Liver (tissue), 9 donors: ENCODE results near the gene P2RX5. TPM values are rescaled to one million over a fixed set of nuclear protein-coding genes. Genes with fewer than 3 reads are reported as not detected.

Experiments used
- DNase-seq: peaks from one replicate; pipeline ENCODE4 v3.0.0-alpha.2; 2017; ENCODE audit warnings: low spot score
- H3K27ac ChIP-seq, 2 donors: one replicate each; pipeline ENCODE4 v1.7.0; 2013; ENCODE audit warnings: inconsistent platforms in 2 of 2, low read length in 2 of 2, control low read depth in 1 of 2, low read depth in 1 of 2, mild to moderate bottlenecking in 1 of 2
- H3K27me3 ChIP-seq, 4 donors: one replicate each; pipeline versions ENCODE4 v1.6.1 to v1.7.0; 2013; ENCODE audit warnings: low read length in 3 of 4, inconsistent platforms in 1 of 4, mild to moderate bottlenecking in 1 of 4, moderate library complexity in 1 of 4; ENCODE audit not compliant: control insufficient read depth in 4 of 4, insufficient read depth in 4 of 4
- H3K36me3 ChIP-seq, 4 donors: one replicate each; pipeline versions ENCODE4 v1.6.1 to v1.7.0; 2013; ENCODE audit warnings: low read length in 3 of 4, mild to moderate bottlenecking in 3 of 4, low read depth in 1 of 4, moderate library complexity in 1 of 4; ENCODE audit not compliant: control insufficient read depth in 4 of 4, insufficient read depth in 3 of 4
- H3K4me1 ChIP-seq, 4 donors: one replicate each; pipeline versions ENCODE4 v1.6.1 to v1.7.0; 2013; ENCODE audit warnings: low read length in 3 of 4, mild to moderate bottlenecking in 3 of 4, moderate library complexity in 1 of 4; ENCODE audit not compliant: control insufficient read depth in 4 of 4, insufficient read depth in 4 of 4
- H3K4me3 ChIP-seq, 3 donors: one replicate each; pipeline versions ENCODE4 v1.6.1 to v1.7.0; 2013; ENCODE audit warnings: low read length in 3 of 3, control low read depth in 1 of 3, low read depth in 1 of 3, mild to moderate bottlenecking in 1 of 3
- H3K9ac ChIP-seq, 2 donors: one replicate each; pipeline ENCODE4 v1.7.0; 2013; ENCODE audit warnings: low read length in 2 of 2, mild to moderate bottlenecking in 2 of 2, moderate library complexity in 2 of 2, control low read depth in 1 of 2, low read depth in 1 of 2
- H3K9me3 ChIP-seq, 4 donors: one replicate each; pipeline versions ENCODE4 v1.6.1 to v1.7.0; 2013; ENCODE audit warnings: low read length in 3 of 4; ENCODE audit not compliant: control insufficient read depth in 4 of 4
- CTCF ChIP-seq: fragments of 150-350 bp; IDR thresholded peaks from 2 replicates; pipeline ENCODE4 v1.5.1; 2017; ENCODE audit warnings: improper control_type of control experiment, low read depth, low read length; ENCODE audit not compliant: missing input control
- EGR1 ChIP-seq, 2 donors: IDR thresholded peaks; 2 replicates each; pipeline ENCODE4 v1.6.1; 2016 to 2018; ENCODE audit warnings: antibody characterized with exemption in 2 of 2, low read depth in 2 of 2
- FOXA1 ChIP-seq: IDR thresholded peaks from 2 replicates; pipeline ENCODE4 v1.6.1; 2016; ENCODE audit warnings: antibody characterized with exemption
- FOXA2 ChIP-seq: IDR thresholded peaks from 2 replicates; pipeline ENCODE4 v1.6.1; 2016; ENCODE audit warnings: antibody characterized with exemption
- GABPA ChIP-seq, 2 donors: IDR thresholded peaks in 1 of 2; conservative IDR thresholded peaks in 1 of 2; 2 replicates each; pipeline ENCODE4 v1.6.1; 2016; ENCODE audit warnings: antibody characterized with exemption in 2 of 2, mild to moderate bottlenecking in 1 of 2, moderate library complexity in 1 of 2
- HNF4A ChIP-seq, 2 donors: conservative IDR thresholded peaks; 2 replicates each; pipeline ENCODE4 v1.6.1; 2016; ENCODE audit warnings: antibody characterized with exemption in 2 of 2, mild to moderate bottlenecking in 2 of 2
- HNF4G ChIP-seq: IDR thresholded peaks from 2 replicates; pipeline ENCODE4 v1.6.1; 2016; ENCODE audit warnings: antibody characterized with exemption
- MAX ChIP-seq: IDR thresholded peaks from 2 replicates; pipeline ENCODE4 v1.6.1; 2016; ENCODE audit warnings: antibody characterized with exemption
- NR2F2 ChIP-seq: IDR thresholded peaks from 2 replicates; pipeline ENCODE4 v1.6.1; 2016; ENCODE audit warnings: antibody characterized with exemption
- RAD21 ChIP-seq, 2 donors: IDR thresholded peaks; 2 replicates each; pipeline ENCODE4 v1.6.1; 2016; ENCODE audit warnings: antibody characterized with exemption in 2 of 2, mild to moderate bottlenecking in 2 of 2
- RXRA ChIP-seq, 2 donors: IDR thresholded peaks; 2 replicates each; pipeline ENCODE4 v1.6.1; 2017 to 2018; ENCODE audit warnings: antibody characterized with exemption in 2 of 2, mild to moderate bottlenecking in 1 of 2
- SP1 ChIP-seq: IDR thresholded peaks from 2 replicates; pipeline ENCODE4 v1.6.1; 2018; ENCODE audit warnings: antibody characterized with exemption, mild to moderate bottlenecking
- TAF1 ChIP-seq: conservative IDR thresholded peaks from 2 replicates; pipeline ENCODE4 v1.6.1; 2016; ENCODE audit warnings: antibody characterized with exemption, mild to moderate bottlenecking
- ZBTB33 ChIP-seq: IDR thresholded peaks from 2 replicates; pipeline ENCODE4 v1.6.1; 2016; ENCODE audit warnings: antibody characterized with exemption
- WGBS: extraction: QIAGEN DNeasy Blood & Tissue Kit; methylation state at CpG from one replicate; pipeline ENCODE4 v1.1.7; 2013; 5-methylcytosine and 5-hydroxymethylcytosine counted together
- polyA plus RNA-seq, 2 donors: library from polyadenylated mRNA; stranded (reverse) in 1 of 2; unstranded in 1 of 2; fragments of 200-250 nt in 1 of 2; fragments of >200 nt in 1 of 2; fragmentation: Nextera tagmentation in 1 of 2; extraction: Ambion mirVana in 1 of 2; gene quantifications; one replicate each; pipeline versions ENCODE4 v1.2.1 to v1.2.3, GENCODE V29; 2013 to 2015
- total RNA-seq, 2 donors: library from RNA; depleted of rRNA; stranded (reverse); fragments of >200 nt; gene quantifications; one replicate each; pipeline ENCODE4 v1.2.3, GENCODE V29; 2014
- TF ChIP-seq, protein P1 (sequence below): IDR thresholded peaks from 2 replicates; pipeline ENCODE4 v1.6.1; 2016; ENCODE audit warnings: antibody characterized with exemption
- TF ChIP-seq, protein P2 (sequence below): IDR thresholded peaks from 2 replicates; pipeline ENCODE4 v1.6.1; 2016; ENCODE audit warnings: antibody characterized with exemption, mild to moderate bottlenecking
- donor health status: healthy.
- donor health status: healthy.
- donor health status: healthy.
- donor health status: healthy.
- donor health status: healthy.

Gene P2RX5
- total and polyA plus RNA-seq, 4 donors, result 0.31 to 1.8 (median 1.1) TPM

DNA sequence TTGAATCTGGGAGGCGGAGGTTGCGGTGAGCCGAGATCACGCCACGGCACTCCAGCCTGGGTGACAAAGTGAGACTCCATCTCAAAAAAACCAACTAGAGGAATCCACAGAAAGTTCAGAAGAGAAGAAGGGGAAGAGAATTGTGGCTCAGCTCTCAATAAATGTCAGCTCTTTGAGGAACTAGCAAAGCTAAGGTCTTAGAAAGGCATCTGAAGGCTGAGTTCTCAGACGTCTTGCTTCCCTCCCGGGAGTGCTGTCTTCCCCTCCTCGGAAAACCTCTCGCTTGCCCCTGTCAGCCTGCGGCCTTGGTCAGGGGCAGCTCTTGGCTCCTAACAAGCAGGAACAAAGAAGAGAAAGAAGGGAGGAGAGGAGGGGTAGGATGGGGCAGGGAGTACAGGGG is 65.2 kb downstream of the P2RX5 start:
- DNase-seq, result no peak
- WGBS, result 93% methylated on average over 10 of the region's 10 CpGs
- no peak overlapping the region for H3K27ac ChIP-seq
- peaks cover 11 to 43% (median 31%) of the 10 kb centered on the region in 4 donors for H3K36me3 ChIP-seq
- TF ChIP-seq EGR1 (IDR thresholded peaks at IDR 0.05; ENCODE audit: low read depth in 2 of 2), result no peak
- no peak for TF ChIP-seq HNF4G
- no peak for TF ChIP-seq TAF1
- TF ChIP-seq FOXA1, result no peak
- TF ChIP-seq NR2F2, result no peak
- TF ChIP-seq, protein P1, sequence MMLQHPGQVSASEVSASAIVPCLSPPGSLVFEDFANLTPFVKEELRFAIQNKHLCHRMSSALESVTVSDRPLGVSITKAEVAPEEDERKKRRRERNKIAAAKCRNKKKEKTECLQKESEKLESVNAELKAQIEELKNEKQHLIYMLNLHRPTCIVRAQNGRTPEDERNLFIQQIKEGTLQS, result no peak
- no peak for TF ChIP-seq RXRA (IDR thresholded peaks at IDR 0.05)
- no peak for TF ChIP-seq FOXA2
- TF ChIP-seq GABPA (IDR thresholded peaks at IDR 0.05 in 1 of 2, conservative IDR thresholded peaks at IDR 0.05 in 1 of 2), result no peak
- TF ChIP-seq RAD21 (IDR thresholded peaks at IDR 0.05), result no peak
- no peak for TF ChIP-seq CTCF
- TF ChIP-seq, protein P2, sequence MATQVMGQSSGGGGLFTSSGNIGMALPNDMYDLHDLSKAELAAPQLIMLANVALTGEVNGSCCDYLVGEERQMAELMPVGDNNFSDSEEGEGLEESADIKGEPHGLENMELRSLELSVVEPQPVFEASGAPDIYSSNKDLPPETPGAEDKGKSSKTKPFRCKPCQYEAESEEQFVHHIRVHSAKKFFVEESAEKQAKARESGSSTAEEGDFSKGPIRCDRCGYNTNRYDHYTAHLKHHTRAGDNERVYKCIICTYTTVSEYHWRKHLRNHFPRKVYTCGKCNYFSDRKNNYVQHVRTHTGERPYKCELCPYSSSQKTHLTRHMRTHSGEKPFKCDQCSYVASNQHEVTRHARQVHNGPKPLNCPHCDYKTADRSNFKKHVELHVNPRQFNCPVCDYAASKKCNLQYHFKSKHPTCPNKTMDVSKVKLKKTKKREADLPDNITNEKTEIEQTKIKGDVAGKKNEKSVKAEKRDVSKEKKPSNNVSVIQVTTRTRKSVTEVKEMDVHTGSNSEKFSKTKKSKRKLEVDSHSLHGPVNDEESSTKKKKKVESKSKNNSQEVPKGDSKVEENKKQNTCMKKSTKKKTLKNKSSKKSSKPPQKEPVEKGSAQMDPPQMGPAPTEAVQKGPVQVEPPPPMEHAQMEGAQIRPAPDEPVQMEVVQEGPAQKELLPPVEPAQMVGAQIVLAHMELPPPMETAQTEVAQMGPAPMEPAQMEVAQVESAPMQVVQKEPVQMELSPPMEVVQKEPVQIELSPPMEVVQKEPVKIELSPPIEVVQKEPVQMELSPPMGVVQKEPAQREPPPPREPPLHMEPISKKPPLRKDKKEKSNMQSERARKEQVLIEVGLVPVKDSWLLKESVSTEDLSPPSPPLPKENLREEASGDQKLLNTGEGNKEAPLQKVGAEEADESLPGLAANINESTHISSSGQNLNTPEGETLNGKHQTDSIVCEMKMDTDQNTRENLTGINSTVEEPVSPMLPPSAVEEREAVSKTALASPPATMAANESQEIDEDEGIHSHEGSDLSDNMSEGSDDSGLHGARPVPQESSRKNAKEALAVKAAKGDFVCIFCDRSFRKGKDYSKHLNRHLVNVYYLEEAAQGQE, result no peak
- TF ChIP-seq SP1, result no peak
- no peak for TF ChIP-seq MAX
- no peak overlapping the region for H3K4me3 ChIP-seq
- peaks cover 3 to 11% (median 5%) of the 10 kb centered on the region in 4 donors for H3K4me1 ChIP-seq
- no peak overlapping the region for H3K9ac ChIP-seq
- H3K9me3 ChIP-seq, result no peaks in the 10 kb centered on the region
- H3K27me3 ChIP-seq, result no peaks in the 10 kb centered on the region

DNA sequence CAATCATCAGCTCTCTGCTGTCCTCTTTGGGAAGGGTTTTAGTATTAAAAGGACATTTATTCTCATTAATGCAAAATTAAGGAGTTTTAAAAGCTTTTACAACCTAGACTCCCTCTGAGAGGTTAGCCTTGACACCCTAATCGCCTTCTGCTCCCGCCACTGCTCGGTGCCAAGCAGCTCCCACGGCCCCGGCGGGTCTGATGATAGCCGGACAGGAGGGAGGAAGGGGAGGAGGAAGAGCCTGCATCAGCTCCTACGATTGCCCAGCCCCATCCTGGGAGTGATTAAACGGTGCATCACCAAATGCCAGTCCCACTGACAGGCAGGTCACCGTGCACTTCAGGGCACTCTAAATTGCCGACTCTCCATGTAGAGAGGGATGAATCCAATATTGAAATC is 68.2 kb downstream of the P2RX5 start:
- Histone ChIP-seq H3K27me3 (no peaks in the 10 kb centered on the region), H3K36me3 (peaks cover 14 to 67% (median 54%) of the 10 kb centered on the region in 4 donors), H3K4me1 (peaks cover 0 to 3% (median 0%) of the 10 kb centered on the region in 4 donors), H3K27ac (no peak overlapping the region), H3K4me3 (no peak overlapping the region), H3K9ac (no peak overlapping the region), H3K9me3 (no peaks in the 10 kb centered on the region)
- no peak for DNase-seq
- 90% methylated on average over 11 of the region's 11 CpGs for whole genome bisulfite sequencing
- TF ChIP-seq ZBTB33 (no peak), TAF1 (no peak), CTCF (no peak), HNF4A (conservative IDR thresholded peaks at IDR 0.05) (no peak)
